ENCODE results near the gene COL23A1. TPM values are rescaled to one million over a fixed set of nuclear protein-coding genes. Genes with fewer than 3 reads are reported as not detected.

Gene COL23A1
- total and polyA plus RNA-seq, 2 donors (not counting 1 experiment from before 2014, with no cell fraction given), result 0.20 TPM; not detected in 1

- intact Hi-C loops (cut with micrococcal nuclease), result no loop called here
- CTCF ChIA-PET, result no interaction called here
Measured at GRCh38 chr5:178522361-178522760, 67.8 kb downstream of the COL23A1 start.

GRCh38 chr5:178520851-178521250, 69.3 kb downstream of the COL23A1 start:
- ChIA-PET CTCF (no interaction called here), POLR2A (no interaction called here)
- no peak overlapping the region for H3K9ac ChIP-seq (ENCODE audit: low read length)
- no peaks in the 10 kb centered on the region for H3K4me1 Mint-ChIP-seq
- H3K9me3 ChIP-seq (ENCODE audit: control extremely low read depth in 1 of 3, control insufficient read depth in 2 of 3, insufficient read depth in 1 of 3, low read length in 2 of 3), result peaks cover 0 to 4% (median 0%) of the 10 kb centered on the region in 3 donors
- intact Hi-C loops (cut with micrococcal nuclease), result no loop called here
- DNase-seq (no peak), ATAC-seq (ENCODE audit: low read depth) (no peak)
- no peak overlapping the region for H2AFZ ChIP-seq (ENCODE audit: insufficient read depth, low read depth, low read length, poor library complexity, severe bottlenecking)
- H3K4me3 Mint-ChIP-seq, result no peak overlapping the region
- no peaks in the 10 kb centered on the region for H4K20me1 ChIP-seq (ENCODE audit: control insufficient read depth, insufficient read depth, low read length, poor library complexity, severe bottlenecking)
- H3K27me3 Mint-ChIP-seq, result peaks cover 9% of the 10 kb centered on the region
- H3K4me2 ChIP-seq (replicated peaks; ENCODE audit: low read depth, low read length, poor library complexity, severe bottlenecking), result no peak overlapping the region
- TF ChIP-seq EZH2 (IDR thresholded peaks at IDR 0.05; ENCODE audit: borderline replicate concordance, insufficient read depth, low read depth, low read length, poor library complexity, severe bottlenecking) (no peak), CTCF (IDR thresholded peaks at IDR 0.05) (no peak)
- H3K27ac ChIP-seq (ENCODE audit: low read length in 2 of 2), result no peak overlapping the region
- no peaks in the 10 kb centered on the region for H3K36me3 ChIP-seq (replicated peaks in 1 of 2; ENCODE audit: control extremely low read depth in 1 of 2, control insufficient read depth in 1 of 2, extremely low read depth in 1 of 2, insufficient read depth in 2 of 2, low read length in 1 of 2)
- H3K4me3 ChIP-seq (ENCODE audit: control extremely low read depth in 1 of 5, extremely low read depth in 1 of 5, insufficient read depth in 1 of 5, low read depth in 2 of 5, low read length in 4 of 5), result no peak overlapping the region
- H3K9me3 Mint-ChIP-seq (ENCODE audit: insufficient read depth), result peaks cover 5% of the 10 kb centered on the region
- H3K79me2 ChIP-seq (ENCODE audit: control insufficient read depth, insufficient read depth, low read length), result no peaks in the 10 kb centered on the region
- H3K27ac Mint-ChIP-seq, result no peak overlapping the region
- H3K27me3 ChIP-seq (replicated peaks in 1 of 4; ENCODE audit: control extremely low read depth in 1 of 4, control insufficient read depth in 3 of 4, insufficient read depth in 4 of 4, low read length in 3 of 4), result no peaks in the 10 kb centered on the region
- no CpG with 5 or more reads among the region's 4 CpGs for WGBS (ENCODE audit: insufficient coverage)
- no peaks in the 10 kb centered on the region for H3K4me1 ChIP-seq (ENCODE audit: control insufficient read depth in 2 of 2, insufficient read depth in 2 of 2, low read length in 2 of 2)

More at GRCh38 chr5:178522361-178522760, 67.8 kb downstream of the COL23A1 start:
- H3K79me2 ChIP-seq (ENCODE audit: control insufficient read depth, insufficient read depth, low read length), result no peaks in the 10 kb centered on the region
- H3K27ac ChIP-seq (ENCODE audit: low read length in 2 of 2), result no peak overlapping the region
- Mint-ChIP-seq H3K4me1 (no peaks in the 10 kb centered on the region), H3K27me3 (peaks cover 6% of the 10 kb centered on the region), H3K27ac (no peak overlapping the region), H3K4me3 (no peak overlapping the region), H3K9me3 (ENCODE audit: insufficient read depth) (peaks cover 5% of the 10 kb centered on the region)
- H3K9ac ChIP-seq (ENCODE audit: low read length), result no peak overlapping the region
- TF ChIP-seq EZH2 (IDR thresholded peaks at IDR 0.05; ENCODE audit: borderline replicate concordance, insufficient read depth, low read depth, low read length, poor library complexity, severe bottlenecking) (no peak), CTCF (IDR thresholded peaks at IDR 0.05) (no peak)
- no peak overlapping the region for H3K4me3 ChIP-seq (ENCODE audit: control extremely low read depth in 1 of 5, extremely low read depth in 1 of 5, insufficient read depth in 1 of 5, low read depth in 2 of 5, low read length in 4 of 5)
- ATAC-seq (ENCODE audit: low read depth) (no peak), DNase-seq (no peak)
- no peak overlapping the region for H3K4me2 ChIP-seq (replicated peaks; ENCODE audit: low read depth, low read length, poor library complexity, severe bottlenecking)
- peaks cover 0 to 4% (median 0%) of the 10 kb centered on the region in 3 donors for H3K9me3 ChIP-seq (ENCODE audit: control extremely low read depth in 1 of 3, control insufficient read depth in 2 of 3, insufficient read depth in 1 of 3, low read length in 2 of 3)
- H4K20me1 ChIP-seq (ENCODE audit: control insufficient read depth, insufficient read depth, low read length, poor library complexity, severe bottlenecking), result no peaks in the 10 kb centered on the region
- H2AFZ ChIP-seq (ENCODE audit: insufficient read depth, low read depth, low read length, poor library complexity, severe bottlenecking), result no peak overlapping the region
- H3K36me3 ChIP-seq (replicated peaks in 1 of 2; ENCODE audit: control extremely low read depth in 1 of 2, control insufficient read depth in 1 of 2, extremely low read depth in 1 of 2, insufficient read depth in 2 of 2, low read length in 1 of 2), result no peaks in the 10 kb centered on the region
- POLR2A ChIA-PET, result no interaction called here
- H3K27me3 ChIP-seq (replicated peaks in 1 of 4; ENCODE audit: control extremely low read depth in 1 of 4, control insufficient read depth in 3 of 4, insufficient read depth in 4 of 4, low read length in 3 of 4), result no peaks in the 10 kb centered on the region
- H3K4me1 ChIP-seq (ENCODE audit: control insufficient read depth in 2 of 2, insufficient read depth in 2 of 2, low read length in 2 of 2), result no peaks in the 10 kb centered on the region
- 91% methylated on average over 13 of the region's 14 CpGs for WGBS (ENCODE audit: insufficient coverage)

Data from B cell (primary cell).